Colonic mucosa (tissue), 4 donors: ENCODE data around the gene DAGLA. TPM values are rescaled to one million over a fixed set of nuclear protein-coding genes. Genes with fewer than 3 reads are reported as not detected.

Experiments
- DNase-seq: peaks from one replicate; pipeline ENCODE4 v3.0.0-alpha.2; 2020
- H3K27ac ChIP-seq: fragments of 200-600 bp; one replicate; pipeline ENCODE4 v1.8.0; 2021
- H3K27me3 ChIP-seq: fragments of 200-600 bp; one replicate; pipeline ENCODE4 v1.8.0; 2021
- H3K36me3 ChIP-seq: fragments of 200-600 bp; one replicate; pipeline ENCODE4 v1.8.0; 2021
- H3K4me1 ChIP-seq: fragments of 200-600 bp; one replicate; pipeline ENCODE4 v1.8.0; 2021; ENCODE audit warnings: mild to moderate bottlenecking
- H3K4me3 ChIP-seq: fragments of 200-600 bp; one replicate; pipeline ENCODE4 v1.8.0; 2021
- H3K9ac ChIP-seq, 2 donors: one replicate each; pipeline ENCODE4 v1.7.0; 2013; ENCODE audit warnings: control low read depth in 2 of 2, low read depth in 2 of 2, low read length in 2 of 2
- H3K9me3 ChIP-seq: fragments of 200-600 bp; one replicate; pipeline ENCODE4 v1.8.0; 2021
- intact Hi-C: fragments of 100-400 bp; cut with DNase I; formaldehyde crosslinking; loops from one replicate; pipeline ENCODE4 v1.14.1; 2022
- total RNA-seq, 2 donors: library from RNA; stranded (reverse); fragmentation: NEBNext Ultra II Directional in 1 of 2; extraction: Animal tissue kit (Norgen Biotek cat#: 25700) in 1 of 2; gene quantifications; one replicate each; pipeline ENCODE4 v1.2.1, GENCODE V29; 2021
- TF ChIP-seq, protein P1 (sequence below): fragments of 200-600 bp; IDR thresholded peaks from one replicate; pipeline ENCODE4 v1.8.0; 2022; ENCODE audit warnings: antibody characterized with exemption, mild to moderate bottlenecking
- donor health status: healthy.
- donor health status: DM: no; HTN: no; CAD: no.
- donor health status: DM: no; HTN: no; CAD: no.

The DAGLA gene
- total RNA-seq, 2 donors from 2014 or later, result 7.5 to 12.2 TPM

DNA sequence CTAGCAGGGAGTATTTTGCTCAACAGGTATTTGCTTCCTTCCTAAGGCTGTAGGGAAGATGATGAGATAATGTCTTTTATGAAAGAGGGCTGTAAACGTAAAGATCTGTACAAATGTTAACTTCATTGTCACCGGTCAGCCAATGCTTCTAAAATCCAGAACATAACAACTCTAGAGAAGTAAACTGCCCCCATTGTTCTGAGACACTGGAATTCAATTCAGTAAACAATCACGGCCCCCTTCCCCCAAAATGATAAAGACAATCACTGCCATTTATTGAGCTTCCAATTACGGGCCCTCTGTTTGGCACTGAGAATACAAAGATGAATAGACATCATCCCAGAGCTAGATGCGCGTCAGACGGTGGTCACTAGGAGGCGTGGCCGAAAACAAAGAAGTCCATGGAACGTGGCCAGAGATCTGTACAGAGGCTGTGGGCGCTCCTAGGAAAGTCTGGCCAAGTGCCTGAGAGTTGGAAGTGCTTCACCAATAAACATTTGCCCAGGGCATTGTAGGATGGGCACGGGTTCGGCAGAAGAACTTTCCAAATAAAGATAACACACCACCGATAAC is 111.6 kb downstream of the DAGLA start:
- Histone ChIP-seq H3K4me3 (peak overlapping the region; percentile 77), H3K4me1 (peaks cover 8% of the 10 kb centered on the region), H3K27me3 (no peaks in the 10 kb centered on the region), H3K27ac (peak overlapping the region; percentile 89), H3K9ac (peak overlapping the region; percentile 83 to 94), H3K9me3 (no peaks in the 10 kb centered on the region), H3K36me3 (no peaks in the 10 kb centered on the region)
- DNase-seq, result peak; percentile 68
- intact Hi-C loops, result no loop called here
- TF ChIP-seq, protein P1, sequence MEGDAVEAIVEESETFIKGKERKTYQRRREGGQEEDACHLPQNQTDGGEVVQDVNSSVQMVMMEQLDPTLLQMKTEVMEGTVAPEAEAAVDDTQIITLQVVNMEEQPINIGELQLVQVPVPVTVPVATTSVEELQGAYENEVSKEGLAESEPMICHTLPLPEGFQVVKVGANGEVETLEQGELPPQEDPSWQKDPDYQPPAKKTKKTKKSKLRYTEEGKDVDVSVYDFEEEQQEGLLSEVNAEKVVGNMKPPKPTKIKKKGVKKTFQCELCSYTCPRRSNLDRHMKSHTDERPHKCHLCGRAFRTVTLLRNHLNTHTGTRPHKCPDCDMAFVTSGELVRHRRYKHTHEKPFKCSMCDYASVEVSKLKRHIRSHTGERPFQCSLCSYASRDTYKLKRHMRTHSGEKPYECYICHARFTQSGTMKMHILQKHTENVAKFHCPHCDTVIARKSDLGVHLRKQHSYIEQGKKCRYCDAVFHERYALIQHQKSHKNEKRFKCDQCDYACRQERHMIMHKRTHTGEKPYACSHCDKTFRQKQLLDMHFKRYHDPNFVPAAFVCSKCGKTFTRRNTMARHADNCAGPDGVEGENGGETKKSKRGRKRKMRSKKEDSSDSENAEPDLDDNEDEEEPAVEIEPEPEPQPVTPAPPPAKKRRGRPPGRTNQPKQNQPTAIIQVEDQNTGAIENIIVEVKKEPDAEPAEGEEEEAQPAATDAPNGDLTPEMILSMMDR, result no peak

DNA sequence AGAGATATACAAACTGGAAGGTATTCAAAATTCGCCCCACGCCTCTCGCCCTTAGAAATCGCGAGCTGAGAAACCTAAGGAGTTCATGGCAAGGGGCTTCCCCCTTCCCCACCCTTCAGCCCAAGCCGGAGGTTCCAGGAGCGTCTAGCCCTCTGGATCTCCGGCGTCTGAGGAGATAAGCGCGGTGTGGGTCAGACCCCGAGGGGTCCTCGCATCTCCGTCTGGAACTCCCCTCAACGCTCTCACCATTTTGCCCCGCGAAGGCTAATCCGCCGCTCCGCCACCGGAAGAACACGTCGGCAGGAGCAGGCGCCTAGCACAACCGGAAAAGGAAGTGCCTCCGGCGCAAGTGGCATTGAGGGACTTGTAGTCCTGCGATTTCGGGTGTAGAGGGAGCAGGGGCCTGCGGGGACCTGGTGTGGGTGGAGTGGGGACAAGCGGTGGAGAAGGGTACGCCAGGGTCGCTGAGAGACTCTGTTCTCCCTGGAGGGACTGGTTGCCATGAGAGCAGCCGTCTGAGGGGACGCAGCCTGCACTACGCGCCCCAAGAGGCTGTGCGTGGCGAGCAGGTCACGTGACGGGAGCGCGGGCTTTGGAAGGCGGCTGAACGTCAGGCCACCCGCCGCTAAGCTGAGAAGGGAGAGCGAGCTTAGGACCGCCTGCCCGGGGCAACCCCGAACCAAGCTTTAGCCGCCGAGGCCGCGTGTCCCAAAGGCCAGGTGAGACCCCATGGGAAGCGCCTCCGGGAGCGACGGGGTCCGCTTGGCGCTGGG is 112.3 kb downstream of the DAGLA start, which contains the start of the genes FEN1 and TMEM258:
TSS of gene FEN1 (plus strand) at position 602 of the 773 bp plus-strand sequence. CDS start 2,451 bp downstream, outside the sequence.
TSS of gene TMEM258 (minus strand) at position 290 of the 773 bp plus-strand sequence. CDS start at position 249, 41 bp downstream.
- DNase-seq, result peak; percentile 89
- Histone ChIP-seq H3K36me3 (no peaks in the 10 kb centered on the region), H3K4me3 (peak within 1 kb of the TSS; percentile 77), H3K9ac (peak within 1 kb of the TSS; percentile 83 to 94), H3K27ac (peak within 1 kb of the TSS; percentile 89), H3K4me1 (peaks cover 8% of the 10 kb centered on the region), H3K9me3 (no peaks in the 10 kb centered on the region), H3K27me3 (no peaks in the 10 kb centered on the region)
- TF ChIP-seq, protein P1, result no peak
- intact Hi-C loops, result no loop called here

DNA sequence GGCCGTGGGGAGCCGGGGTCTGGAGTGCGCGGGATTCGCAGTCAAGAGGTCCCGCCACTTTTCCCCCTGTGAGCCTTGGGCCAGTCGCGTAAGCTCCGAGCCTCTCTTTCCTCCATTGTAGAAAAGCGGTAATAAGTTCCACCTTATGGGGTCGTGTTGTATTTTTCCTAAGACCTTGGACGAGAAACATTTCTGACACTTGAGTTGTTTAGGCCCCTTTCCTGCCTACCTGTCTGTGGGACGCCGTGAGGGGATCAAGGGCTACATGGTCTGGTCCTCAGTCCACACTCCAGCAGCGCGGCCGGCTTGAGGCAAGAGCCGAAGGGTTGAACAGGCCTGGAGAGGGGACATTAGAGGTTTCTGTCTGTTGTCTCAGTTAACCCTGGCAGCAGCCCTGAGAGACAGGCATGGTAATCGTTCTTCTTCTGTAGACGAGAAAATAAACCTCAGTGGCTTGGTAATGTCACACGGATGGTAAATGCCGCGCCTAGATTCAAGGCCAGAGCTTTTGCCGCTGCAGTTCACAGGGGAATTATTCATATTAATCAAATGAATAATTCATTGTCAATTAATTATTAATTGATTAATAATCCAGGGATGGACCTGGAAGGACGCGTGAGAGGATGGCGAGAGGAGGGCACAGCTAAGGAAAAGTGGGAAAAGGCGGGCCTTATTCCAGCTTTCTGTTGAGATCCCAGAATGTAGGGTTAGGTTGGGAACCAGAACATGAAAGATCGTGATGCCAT is 113.1 kb downstream of the DAGLA start:
- Histone ChIP-seq H3K9me3 (no peaks in the 10 kb centered on the region), H3K4me3 (peak overlapping the region; percentile 77), H3K27ac (peak overlapping the region; percentile 89), H3K36me3 (no peaks in the 10 kb centered on the region), H3K4me1 (peaks cover 8% of the 10 kb centered on the region), H3K27me3 (no peaks in the 10 kb centered on the region), H3K9ac (peak overlapping the region; percentile 83 to 94)
- TF ChIP-seq, protein P1, result no peak
- intact Hi-C loops, result no loop called here
- no peak for DNase-seq

DNA sequence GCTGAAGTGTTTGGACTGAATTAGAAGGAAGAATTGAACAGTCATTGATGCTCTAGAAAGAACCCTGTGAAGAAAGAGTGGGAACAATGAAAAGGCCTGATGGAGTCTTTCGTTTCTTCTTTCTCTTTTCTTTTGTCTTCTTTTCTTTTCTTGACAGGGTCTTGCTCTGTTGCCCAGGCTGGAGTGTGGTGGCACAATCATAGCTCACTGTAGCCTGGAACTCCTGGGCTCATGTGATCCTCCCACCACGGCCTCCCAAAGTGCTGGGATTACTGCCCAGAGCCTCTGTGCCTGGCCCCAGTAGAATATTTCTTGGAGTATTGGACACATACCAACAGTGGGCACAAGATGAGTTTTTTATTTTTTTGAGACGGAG is 113.6 kb downstream of the DAGLA start:
- DNase-seq, result no peak
- Histone ChIP-seq H3K27me3 (no peaks in the 10 kb centered on the region), H3K9ac (no peak overlapping the region), H3K27ac (no peak overlapping the region), H3K36me3 (no peaks in the 10 kb centered on the region), H3K4me3 (peak overlapping the region; percentile 77), H3K4me1 (peaks cover 8% of the 10 kb centered on the region), H3K9me3 (no peaks in the 10 kb centered on the region)
- TF ChIP-seq, protein P1, result no peak
- intact Hi-C loops, result no loop called here

DNA sequence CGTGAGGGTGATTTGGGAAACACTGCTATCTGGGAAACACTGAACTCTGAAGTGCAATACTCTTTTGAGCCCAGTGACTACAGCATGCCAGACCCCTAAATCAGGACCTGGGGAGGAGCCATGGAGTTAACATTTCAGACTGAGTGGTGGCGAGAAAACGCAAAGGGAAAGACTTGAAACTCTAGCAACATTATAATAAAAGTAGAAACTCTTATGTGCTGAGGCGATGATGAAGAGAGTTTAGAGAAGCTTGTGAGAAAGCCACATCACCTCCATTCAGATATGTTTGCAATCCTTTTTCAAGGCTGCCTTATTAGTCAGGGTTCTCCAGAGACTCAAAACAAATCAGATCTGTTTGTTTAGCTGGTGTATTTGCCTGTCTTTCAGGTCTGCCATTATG is 114.4 kb downstream of the DAGLA start:
- intact Hi-C loops, result no loop called here
- no peak overlapping the region for H3K9ac ChIP-seq

More for the DNA sequence above, 114.4 kb downstream of the DAGLA start:
- no peaks in the 10 kb centered on the region for H3K36me3 ChIP-seq
- H3K4me1 ChIP-seq, result peaks cover 8% of the 10 kb centered on the region
- no peak overlapping the region for H3K27ac ChIP-seq
- no peaks in the 10 kb centered on the region for H3K27me3 ChIP-seq
- DNase-seq, result no peak
- TF ChIP-seq, protein P1, result no peak
- no peaks in the 10 kb centered on the region for H3K9me3 ChIP-seq
- H3K4me3 ChIP-seq, result no peak overlapping the region
